Measurements from ENCODE around the gene MTHFD2L. TPM values are rescaled to one million over a fixed set of nuclear protein-coding genes. Genes with fewer than 3 reads are reported as not detected.

Gene MTHFD2L
- total and polyA plus RNA-seq, 9 donors: 5.8 to 19.3 (median 13.5) TPM

DNA sequence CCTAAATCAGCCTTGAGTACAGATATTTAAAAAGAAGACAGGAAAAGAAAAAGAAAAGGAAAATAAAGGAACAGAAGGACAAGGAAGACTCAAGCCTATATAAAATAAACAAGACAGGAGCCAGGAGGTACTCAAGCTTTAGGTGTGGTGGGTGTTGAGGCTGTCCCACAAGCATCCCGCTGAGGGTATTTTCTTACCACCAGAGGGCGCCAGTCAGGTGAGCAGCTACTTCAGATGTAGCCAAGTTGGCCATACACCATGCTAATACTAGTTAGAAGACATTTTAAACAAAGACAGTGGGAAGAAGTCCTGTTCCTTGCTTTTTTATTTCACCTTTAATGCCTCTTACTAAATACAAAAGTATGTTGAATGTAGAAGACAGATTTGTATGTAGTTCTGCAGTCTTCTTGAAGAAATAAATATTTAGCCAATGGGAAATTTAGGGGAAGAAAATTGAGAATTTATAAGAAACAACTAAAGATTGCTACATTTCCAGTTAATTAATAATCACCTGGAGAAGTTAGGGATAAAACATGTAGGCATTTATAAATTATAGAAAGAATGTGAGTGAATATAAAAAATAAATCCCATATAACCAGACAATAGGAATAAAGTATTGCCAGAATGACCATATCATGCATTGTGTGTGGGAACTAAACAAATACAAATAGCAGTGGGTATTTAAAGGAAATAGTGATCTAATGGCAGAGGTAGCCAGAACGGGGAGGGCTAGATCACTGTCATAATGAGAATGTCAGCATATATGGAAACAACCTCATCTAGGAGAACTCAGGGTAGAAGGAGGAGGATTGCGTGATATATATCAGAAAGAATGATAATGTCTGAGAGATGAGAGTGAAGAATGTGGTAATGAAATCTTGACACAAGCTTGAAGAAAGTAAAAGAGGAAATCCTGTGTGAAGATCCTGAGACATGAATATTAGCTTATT is 71.0 kb downstream of the MTHFD2L start:
- H3K27ac ChIP-seq: no peak overlapping the region
- H3K4me3 ChIP-seq: no peak overlapping the region
- H3K27me3 ChIP-seq: no peaks in the 10 kb centered on the region
- intact Hi-C loops (cut with DNase I): no loop called here
- no peaks in the 10 kb centered on the region for H3K9me3 ChIP-seq
- H3K36me3 ChIP-seq: no peaks in the 10 kb centered on the region
- no peaks in the 10 kb centered on the region for H3K4me1 ChIP-seq (ENCODE audit: insufficient read depth)
- DNase-seq: peak; percentile 15 to 53 (median 33)
- 50 to 53% (median 50%) methylated on average over 4 of the region's 4 CpGs for WGBS, 3 donors
- TF ChIP-seq POLR2A (IDR thresholded peaks at IDR 0.05): no peak
- TF ChIP-seq, protein P1, sequence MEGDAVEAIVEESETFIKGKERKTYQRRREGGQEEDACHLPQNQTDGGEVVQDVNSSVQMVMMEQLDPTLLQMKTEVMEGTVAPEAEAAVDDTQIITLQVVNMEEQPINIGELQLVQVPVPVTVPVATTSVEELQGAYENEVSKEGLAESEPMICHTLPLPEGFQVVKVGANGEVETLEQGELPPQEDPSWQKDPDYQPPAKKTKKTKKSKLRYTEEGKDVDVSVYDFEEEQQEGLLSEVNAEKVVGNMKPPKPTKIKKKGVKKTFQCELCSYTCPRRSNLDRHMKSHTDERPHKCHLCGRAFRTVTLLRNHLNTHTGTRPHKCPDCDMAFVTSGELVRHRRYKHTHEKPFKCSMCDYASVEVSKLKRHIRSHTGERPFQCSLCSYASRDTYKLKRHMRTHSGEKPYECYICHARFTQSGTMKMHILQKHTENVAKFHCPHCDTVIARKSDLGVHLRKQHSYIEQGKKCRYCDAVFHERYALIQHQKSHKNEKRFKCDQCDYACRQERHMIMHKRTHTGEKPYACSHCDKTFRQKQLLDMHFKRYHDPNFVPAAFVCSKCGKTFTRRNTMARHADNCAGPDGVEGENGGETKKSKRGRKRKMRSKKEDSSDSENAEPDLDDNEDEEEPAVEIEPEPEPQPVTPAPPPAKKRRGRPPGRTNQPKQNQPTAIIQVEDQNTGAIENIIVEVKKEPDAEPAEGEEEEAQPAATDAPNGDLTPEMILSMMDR (IDR thresholded peaks at IDR 0.05): peak in 1 of 3 donors; percentile 15

DNA sequence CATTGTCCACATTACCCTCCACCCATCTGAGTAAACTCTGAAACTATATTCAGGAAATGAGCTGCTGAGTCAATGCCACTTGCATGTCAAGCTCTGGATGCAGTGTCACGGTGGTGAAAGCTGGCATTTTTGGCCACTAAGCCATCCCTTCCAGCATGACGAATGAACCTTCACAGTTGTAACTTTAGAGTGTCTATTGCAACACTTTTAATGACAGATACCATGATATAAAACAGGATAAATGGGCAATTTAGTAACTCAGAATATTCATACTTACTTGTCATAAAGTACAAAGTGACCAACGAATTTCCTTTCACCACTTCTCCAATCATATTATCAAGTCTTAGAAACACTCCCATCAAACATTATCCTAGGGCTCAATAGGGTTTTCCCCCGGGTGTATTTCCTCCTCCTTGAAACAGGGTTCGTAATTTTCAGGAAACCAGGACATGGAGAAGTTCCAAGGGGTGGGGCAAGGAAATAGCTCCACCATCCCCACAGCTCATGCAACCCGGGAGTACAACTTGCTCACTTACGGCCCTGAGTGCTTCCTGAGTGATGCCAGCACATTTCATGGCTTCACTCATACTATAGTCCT is 73.1 kb downstream of the MTHFD2L start:
- H3K9me3 ChIP-seq: no peaks in the 10 kb centered on the region
- H3K27me3 ChIP-seq: no peaks in the 10 kb centered on the region
- intact Hi-C loops (cut with DNase I): no loop called here
- no peak overlapping the region for H3K4me3 ChIP-seq
- H3K4me1 ChIP-seq (ENCODE audit: insufficient read depth): no peaks in the 10 kb centered on the region
- TF ChIP-seq EP300 (IDR thresholded peaks at IDR 0.05): no peak
- TF ChIP-seq, protein P1 (IDR thresholded peaks at IDR 0.05): no peak
- no peak for TF ChIP-seq POLR2A (IDR thresholded peaks at IDR 0.05)
- DNase-seq: no peak
- no peak overlapping the region for H3K27ac ChIP-seq
- WGBS, 3 donors: 76 to 85% (median 81%) methylated on average over 7 of the region's 7 CpGs
- no peaks in the 10 kb centered on the region for H3K36me3 ChIP-seq

DNA sequence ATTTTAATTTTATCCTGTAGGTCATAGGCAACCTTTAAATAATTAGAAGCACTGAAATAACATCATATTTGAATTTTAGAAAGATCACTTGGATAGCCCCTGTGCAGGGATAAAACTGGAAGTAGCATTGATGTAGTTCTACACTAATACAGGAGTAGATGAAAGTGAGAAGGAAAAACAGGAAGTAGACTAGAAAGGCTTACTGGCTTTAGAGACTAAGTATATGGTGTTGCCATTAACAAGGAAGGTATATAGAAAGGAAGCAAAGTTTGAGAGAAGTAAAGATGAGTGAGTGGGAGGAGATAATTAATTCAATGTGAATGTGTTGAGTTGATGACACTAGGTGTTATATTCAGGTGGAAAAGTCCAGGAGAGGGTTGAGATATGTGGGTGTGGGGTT is 77.2 kb downstream of the MTHFD2L start:
- H3K9me3 ChIP-seq: no peaks in the 10 kb centered on the region
- H3K27me3 ChIP-seq: no peaks in the 10 kb centered on the region
- H3K4me1 ChIP-seq (ENCODE audit: insufficient read depth): no peaks in the 10 kb centered on the region
- H3K27ac ChIP-seq: no peak overlapping the region
- no peak overlapping the region for H3K4me3 ChIP-seq
- H3K36me3 ChIP-seq: no peaks in the 10 kb centered on the region
- intact Hi-C loops (cut with DNase I): no loop called here
- TF ChIP-seq, protein P1 (IDR thresholded peaks at IDR 0.05): no peak
- TF ChIP-seq POLR2A (IDR thresholded peaks at IDR 0.05) (no peak), EP300 (IDR thresholded peaks at IDR 0.05) (no peak)
- DNase-seq: no peak

DNA sequence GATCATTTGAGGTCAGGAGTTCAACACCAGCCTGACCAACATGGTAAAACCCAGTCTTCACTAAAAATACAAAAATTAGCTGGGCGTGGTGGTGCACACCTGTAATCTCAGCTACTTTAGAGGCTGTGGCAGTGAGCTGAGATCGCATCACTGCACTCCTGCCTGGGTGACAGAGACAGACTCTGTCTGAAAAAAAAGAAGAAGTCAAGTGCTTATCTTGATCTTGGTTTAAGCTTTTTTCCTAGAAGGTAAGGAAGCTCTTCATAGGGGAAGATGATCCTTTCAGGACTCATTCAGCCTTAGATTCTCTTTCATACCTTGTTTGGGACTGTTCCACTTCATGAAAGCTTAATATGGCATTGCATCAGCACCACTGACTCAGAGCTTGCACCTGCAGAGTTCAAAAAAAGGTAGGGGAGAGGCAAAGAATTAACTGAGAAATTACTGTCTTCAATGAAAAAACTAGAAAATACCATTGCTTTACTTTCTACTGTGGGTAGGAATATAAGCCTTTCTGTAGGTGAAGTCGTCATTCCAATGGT is 79.6 kb downstream of the MTHFD2L start:
- WGBS, 3 donors: 80 to 99% (median 97%) methylated on average over 3 of the region's 3 CpGs
- no peak overlapping the region for H3K4me3 ChIP-seq
- H3K36me3 ChIP-seq: no peaks in the 10 kb centered on the region
- H3K27me3 ChIP-seq: no peaks in the 10 kb centered on the region
- intact Hi-C loops (cut with DNase I): no loop called here
- H3K4me1 ChIP-seq (ENCODE audit: insufficient read depth): no peaks in the 10 kb centered on the region
- no peak for DNase-seq
- TF ChIP-seq POLR2A (IDR thresholded peaks at IDR 0.05): no peak
- TF ChIP-seq EP300 (IDR thresholded peaks at IDR 0.05): no peak
- TF ChIP-seq, protein P1 (IDR thresholded peaks at IDR 0.05): no peak
- H3K27ac ChIP-seq: no peak overlapping the region
- no peaks in the 10 kb centered on the region for H3K9me3 ChIP-seq
